HCT116 (cell line): ENCODE measurements around the gene KDM3B.

Experiments used
- EZH2phosphoT487 ChIP-seq: fragments of 200-600 bp; IDR thresholded peaks from 2 replicates; pipeline ENCODE4 v1.6.1; 2018; ENCODE audit warnings: antibody characterized with exemption, borderline replicate concordance
- JUND ChIP-seq: IDR thresholded peaks from 2 replicates; pipeline ENCODE4 v1.6.1; 2012
- POLR2A ChIP-seq: IDR thresholded peaks from 2 replicates; pipeline ENCODE4 v1.7.0; 2011; ENCODE audit warnings: borderline replicate concordance; ENCODE audit not compliant: insufficient read depth, insufficient read length; ENCODE audit errors: extremely low read depth
- POLR2AphosphoS5 ChIP-seq: IDR thresholded peaks from 2 replicates; pipeline ENCODE4 v1.6.1; 2011; ENCODE audit warnings: mild to moderate bottlenecking, low read depth, low read length, moderate library complexity
- YY1 ChIP-seq: IDR thresholded peaks from 2 replicates; pipeline ENCODE4 v1.6.1; 2011; ENCODE audit warnings: low read length, low read depth, moderate library complexity, mild to moderate bottlenecking; ENCODE audit not compliant: insufficient replicate concordance; ENCODE audit errors: extremely low read depth
- TF ChIP-seq, protein P1 (sequence below), 3 experiments: fragments of 200-600 bp in 1 of 3; sonication (generic) in 1 of 3; IDR thresholded peaks in 2 of 3; conservative IDR thresholded peaks in 1 of 3; 2 replicates each; pipeline ENCODE4 v1.5.1; 2012 to 2017; ENCODE audit warnings: low read depth in 2 of 3, low read length in 2 of 3, antibody characterized with exemption in 1 of 3, borderline replicate concordance in 1 of 3, control low read depth in 1 of 3, mild to moderate bottlenecking in 1 of 3, mixed read lengths in 1 of 3, mixed run types in 1 of 3, moderate library complexity in 1 of 3; ENCODE audit not compliant: insufficient read depth in 1 of 3

DNA sequence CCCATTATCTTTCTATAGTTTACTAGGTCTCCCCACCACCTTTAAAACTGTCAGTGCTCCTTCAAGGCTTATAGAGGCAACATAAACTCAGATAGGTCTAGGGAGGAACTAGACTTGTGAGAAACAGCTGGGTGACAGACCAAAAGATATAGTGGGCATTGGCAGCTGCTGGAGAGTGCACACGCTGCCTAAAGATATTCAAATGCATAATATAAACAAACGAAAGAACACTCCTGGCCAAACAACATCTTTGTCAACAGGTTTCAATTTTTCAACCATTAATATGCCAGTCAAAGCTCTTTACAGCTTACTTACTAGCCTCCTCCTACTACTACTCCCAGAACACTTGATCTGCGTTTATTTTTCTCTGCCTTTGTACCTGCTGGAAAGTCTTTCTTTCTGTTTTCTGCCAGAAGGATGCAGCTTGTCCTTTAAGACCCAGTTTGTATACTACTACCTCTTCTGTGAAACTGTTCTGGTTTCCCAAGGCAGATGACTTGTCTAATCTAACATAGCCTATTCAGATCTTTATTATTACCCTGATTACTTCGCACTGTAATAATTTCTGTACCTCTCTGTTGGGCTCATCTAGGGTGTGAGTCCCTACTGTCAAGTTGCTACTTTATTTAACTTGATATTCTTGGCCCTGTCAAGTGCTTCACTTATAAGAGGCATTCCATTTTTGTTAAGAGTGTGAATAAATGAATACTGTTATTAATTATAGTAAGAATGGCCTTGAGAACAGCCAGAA is 14.3 kb downstream of the KDM3B start:
- TF ChIP-seq, protein P1, sequence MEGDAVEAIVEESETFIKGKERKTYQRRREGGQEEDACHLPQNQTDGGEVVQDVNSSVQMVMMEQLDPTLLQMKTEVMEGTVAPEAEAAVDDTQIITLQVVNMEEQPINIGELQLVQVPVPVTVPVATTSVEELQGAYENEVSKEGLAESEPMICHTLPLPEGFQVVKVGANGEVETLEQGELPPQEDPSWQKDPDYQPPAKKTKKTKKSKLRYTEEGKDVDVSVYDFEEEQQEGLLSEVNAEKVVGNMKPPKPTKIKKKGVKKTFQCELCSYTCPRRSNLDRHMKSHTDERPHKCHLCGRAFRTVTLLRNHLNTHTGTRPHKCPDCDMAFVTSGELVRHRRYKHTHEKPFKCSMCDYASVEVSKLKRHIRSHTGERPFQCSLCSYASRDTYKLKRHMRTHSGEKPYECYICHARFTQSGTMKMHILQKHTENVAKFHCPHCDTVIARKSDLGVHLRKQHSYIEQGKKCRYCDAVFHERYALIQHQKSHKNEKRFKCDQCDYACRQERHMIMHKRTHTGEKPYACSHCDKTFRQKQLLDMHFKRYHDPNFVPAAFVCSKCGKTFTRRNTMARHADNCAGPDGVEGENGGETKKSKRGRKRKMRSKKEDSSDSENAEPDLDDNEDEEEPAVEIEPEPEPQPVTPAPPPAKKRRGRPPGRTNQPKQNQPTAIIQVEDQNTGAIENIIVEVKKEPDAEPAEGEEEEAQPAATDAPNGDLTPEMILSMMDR (IDR thresholded peaks at IDR 0.05 in 2 of 3, conservative IDR thresholded peaks at IDR 0.05 in 1 of 3; ENCODE audit: borderline replicate concordance in 1 of 3, insufficient read depth in 1 of 3, low read depth in 2 of 3, low read length in 2 of 3): no peak
- TF ChIP-seq JUND (no peak), EZH2phosphoT487 (no peak), POLR2A (no peak), POLR2AphosphoS5 (no peak), YY1 (no peak)
